GM19395 (cell line): ENCODE results near the gene SHISA6.

ENCODE experiments used
- ATAC-seq: cut with Tn5 transposase; IDR thresholded peaks from one replicate; pipeline ENCODE4 v1.9.1; 2021; ENCODE audit warnings: mild to moderate bottlenecking, moderate library complexity; ENCODE audit not compliant: unreplicated experiment

SHISA6 gene

DNA sequence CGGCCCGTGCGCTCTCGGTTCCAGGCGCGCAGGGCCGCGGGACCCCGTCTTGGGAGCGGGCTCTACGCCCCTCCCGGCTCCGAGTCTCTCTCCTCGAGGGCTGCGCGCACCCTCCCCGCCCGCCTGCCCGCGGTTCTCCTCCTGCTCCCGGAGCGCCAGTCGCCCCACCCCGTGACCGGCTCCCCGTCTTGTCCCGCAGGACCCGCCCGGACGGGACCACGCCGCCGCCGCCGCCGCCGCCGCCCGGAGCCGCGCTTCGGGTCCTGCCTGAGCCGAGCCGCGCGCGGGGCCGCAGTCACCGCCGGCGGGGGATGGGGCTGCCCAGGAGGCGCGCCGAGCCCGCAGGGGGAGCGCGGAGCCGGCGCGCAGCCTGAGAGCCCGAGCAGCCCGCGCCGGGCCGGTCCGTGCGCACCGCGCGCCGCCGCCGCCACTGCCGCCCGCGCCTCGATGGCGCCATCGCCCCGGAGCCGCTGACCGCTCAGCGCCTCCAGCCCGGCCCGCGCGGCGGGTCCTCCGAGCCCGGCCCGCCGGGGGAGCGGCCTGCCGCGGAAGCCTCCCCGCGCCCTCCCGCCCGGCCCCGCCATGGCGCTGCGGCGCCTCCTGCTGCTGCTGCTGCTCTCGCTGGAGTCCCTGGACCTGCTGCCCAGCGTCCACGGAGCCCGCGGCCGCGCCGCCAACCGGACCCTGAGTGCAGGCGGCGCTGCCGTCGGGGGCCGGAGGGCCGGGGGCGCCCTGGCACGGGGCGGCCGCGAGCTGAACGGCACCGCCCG is at the start of gene SHISA6:
Gene SHISA6 (plus strand): TSS at position 373 of the 770 bp plus-strand sequence.
- no peak for ATAC-seq

DNA sequence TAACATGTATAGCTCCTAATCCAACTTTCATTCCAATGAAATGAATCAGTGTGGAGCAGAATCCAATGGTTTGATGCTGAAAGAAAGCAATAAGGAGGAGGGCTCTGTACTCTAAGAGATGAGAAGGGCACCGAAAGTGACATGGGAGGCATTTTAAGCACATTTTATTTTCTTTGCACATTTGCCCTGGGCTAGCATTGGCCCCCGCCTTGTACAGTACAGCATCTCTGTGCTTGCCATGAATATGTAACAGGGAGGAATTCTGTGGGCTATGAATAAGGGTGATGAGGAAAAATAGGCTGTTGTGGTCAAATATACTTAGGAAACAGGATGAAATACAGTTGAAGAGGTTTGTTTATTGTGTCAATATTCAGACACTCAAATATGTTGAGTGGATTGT is 45.2 kb upstream of the SHISA6 start:
- ATAC-seq = no peak

DNA sequence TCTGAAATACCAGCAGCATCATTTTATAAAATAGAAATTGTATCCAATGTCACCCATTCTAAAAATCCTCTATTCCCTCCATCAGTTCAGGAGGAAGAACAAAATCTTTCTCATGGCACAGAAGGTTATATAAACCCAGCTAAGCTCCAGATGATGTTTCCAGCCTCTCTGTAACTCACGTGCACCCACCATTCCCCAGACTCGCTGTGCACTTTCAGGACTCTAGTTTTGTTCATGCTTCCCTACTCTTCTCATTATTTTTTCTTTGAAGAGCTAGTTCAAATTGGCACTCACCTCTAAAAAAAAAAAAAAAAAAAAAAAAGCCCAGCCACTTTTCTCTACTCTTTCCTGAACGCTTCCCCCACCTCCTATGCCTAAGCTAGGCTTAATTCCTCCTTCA is 36.0 kb upstream of the SHISA6 start:
- no peak for ATAC-seq

DNA sequence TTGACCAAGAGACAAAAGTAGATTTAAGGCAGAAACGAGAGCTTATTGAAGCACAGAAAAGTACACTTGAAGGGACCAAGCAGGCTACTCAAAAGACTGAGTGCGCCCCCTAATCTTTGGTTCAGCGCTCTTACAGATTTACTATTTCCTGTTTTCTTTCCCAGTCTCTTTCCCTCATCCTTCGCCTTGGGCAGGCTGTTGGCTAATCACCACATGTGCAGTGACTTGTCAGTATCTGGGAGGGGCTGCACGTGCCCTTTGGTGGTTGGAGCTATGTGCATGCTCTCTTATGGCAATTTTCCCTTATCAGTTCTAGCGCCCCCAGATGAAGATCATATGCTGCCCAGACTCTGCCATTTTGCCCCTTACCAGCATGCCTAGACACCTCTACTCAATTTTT is 35.4 kb upstream of the SHISA6 start:
- ATAC-seq = no peak

DNA sequence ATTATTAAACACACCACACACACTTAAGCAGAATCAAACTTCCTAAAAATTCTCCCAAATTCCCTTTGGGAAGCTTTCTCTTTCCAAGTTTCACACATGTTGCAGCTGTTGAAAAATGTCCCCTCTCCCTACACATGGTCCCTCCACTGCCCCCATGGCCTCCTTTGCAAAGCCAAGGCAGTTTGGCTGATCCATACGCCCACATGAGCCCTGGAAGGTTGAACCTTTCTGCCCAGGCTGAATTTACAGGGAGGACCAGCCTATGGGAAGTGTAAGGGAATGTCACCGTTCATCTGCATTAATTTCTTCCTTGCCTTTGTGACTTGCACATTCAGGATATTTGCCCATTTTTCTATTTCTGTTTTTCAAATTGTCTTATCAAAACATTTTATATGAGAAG is 31.1 kb upstream of the SHISA6 start:
- no peak for ATAC-seq

DNA sequence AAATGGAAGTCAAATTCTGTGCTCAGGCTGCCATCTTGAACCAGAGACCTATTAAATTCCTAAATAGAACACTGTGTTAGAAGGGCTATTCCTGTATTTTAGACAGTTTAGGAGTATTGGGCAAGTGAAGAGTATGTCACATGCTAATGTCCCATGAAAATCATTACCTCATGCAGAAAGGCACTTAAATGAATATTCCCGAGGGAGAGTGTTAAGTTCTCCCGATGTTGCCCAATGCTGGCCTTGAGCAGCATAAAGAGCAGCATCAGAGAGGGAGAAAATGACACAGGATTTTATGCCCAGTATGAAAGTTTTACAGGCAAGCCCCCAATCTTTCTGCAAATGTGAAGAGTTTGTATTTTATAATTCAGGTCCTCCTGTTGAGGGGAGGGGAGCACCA is 28.2 kb upstream of the SHISA6 start:
- no peak for ATAC-seq

DNA sequence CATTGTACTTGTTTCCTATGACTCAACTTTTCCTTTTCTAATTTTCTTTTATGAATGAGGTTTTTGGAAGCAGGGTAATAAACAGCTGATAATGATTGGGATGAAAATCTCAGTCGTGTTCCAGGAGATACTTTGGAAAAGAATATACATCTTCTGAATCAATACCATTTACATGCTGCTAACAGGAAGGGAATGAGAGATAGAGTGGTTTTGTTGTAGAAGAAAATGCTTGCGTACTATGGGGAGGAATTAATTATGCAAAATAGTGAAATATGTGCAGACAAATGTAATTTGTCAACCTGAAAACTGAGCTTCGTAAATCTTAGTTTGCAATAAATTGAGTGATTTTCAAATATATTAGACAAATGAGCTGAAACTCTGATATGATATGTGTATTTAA is 24.0 kb upstream of the SHISA6 start:
- no peak for ATAC-seq

DNA sequence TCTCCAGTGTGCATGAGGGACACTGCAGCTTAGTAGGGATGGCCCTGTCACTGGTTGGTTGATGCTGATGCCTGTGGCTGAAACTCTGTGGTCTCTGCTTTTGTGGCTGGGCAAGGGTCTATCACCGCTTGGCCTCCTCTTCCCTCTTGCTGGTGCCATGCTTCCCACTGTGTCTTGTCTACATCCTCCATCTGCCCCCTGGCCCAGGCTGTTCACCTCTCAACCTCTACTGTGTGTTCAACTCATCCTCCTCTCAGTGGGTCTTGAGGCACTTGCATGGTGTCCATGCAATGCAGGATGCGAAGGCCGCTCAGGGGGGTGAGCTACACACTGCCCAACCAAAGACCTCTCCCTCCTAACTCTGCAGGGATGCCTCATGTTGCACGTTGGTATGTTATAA is 19.8 kb upstream of the SHISA6 start:
- ATAC-seq = no peak

DNA sequence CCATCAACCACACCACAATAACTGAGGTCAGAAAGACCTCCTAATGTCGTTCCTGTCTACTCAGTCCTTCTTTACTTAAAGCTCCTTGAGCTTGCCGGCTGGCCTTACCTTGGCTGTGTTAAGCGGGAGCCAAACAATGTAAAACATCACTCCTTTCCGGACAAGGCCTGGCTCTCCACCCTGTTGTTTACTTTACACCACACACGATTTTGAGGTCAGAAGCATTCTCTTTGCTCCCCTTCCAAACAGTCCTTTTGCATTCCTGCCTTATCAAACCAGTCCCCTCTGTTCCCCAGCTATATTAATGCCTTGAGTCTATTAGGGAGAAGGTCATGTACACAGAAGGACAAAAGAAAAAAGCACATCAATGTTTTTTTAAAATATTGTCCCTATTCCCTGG is 19.3 kb upstream of the SHISA6 start:
- ATAC-seq = no peak

DNA sequence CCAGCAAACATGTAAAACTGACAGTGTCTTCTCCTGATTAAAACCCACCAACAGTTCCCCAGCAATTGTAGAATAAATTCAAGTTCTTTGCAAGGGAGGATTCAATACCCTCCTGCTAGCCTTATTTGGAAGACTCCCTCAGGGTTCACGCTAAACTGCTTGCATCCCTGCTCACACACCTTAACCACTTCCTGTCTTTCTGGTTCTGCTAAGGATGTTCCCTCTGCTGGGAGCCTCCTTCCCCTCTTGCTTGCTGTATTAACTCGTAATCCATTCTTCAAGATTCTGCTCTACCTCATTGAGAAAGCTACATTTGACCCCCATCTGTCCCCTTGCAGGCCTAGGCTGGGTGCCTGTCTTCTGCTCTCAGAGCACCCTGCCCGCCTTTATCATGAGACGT is 2.3 kb upstream of the SHISA6 start:
- no peak for ATAC-seq

DNA sequence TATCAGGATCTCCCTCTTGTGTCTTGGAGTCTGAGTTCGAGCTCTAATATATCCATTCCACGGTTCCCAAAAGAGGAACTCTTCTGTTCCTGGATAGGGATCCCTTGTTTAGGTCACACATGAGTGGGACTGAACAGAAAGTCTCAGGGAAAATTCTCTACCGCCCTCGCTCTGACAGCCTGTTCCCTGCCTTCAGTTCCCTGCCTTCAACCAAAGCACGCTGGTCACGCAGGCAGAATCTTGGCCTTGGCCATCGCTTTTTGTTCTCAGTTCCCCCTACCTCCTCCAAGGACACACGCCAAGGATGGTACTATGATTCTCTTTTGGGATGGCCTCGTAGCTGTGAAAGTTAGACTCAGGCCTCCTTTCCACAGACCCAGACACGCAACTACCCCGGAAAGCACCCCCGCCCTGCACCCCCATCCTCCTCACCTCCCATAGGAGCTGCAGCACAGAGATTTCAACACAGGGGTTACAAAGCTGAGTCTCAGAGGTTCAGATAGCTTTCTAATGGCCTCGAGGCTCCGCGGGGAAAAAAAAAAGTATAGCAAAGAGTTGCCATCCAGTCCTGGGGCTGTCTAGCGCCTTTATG is 1.5 kb upstream of the SHISA6 start:
- ATAC-seq = no peak

DNA sequence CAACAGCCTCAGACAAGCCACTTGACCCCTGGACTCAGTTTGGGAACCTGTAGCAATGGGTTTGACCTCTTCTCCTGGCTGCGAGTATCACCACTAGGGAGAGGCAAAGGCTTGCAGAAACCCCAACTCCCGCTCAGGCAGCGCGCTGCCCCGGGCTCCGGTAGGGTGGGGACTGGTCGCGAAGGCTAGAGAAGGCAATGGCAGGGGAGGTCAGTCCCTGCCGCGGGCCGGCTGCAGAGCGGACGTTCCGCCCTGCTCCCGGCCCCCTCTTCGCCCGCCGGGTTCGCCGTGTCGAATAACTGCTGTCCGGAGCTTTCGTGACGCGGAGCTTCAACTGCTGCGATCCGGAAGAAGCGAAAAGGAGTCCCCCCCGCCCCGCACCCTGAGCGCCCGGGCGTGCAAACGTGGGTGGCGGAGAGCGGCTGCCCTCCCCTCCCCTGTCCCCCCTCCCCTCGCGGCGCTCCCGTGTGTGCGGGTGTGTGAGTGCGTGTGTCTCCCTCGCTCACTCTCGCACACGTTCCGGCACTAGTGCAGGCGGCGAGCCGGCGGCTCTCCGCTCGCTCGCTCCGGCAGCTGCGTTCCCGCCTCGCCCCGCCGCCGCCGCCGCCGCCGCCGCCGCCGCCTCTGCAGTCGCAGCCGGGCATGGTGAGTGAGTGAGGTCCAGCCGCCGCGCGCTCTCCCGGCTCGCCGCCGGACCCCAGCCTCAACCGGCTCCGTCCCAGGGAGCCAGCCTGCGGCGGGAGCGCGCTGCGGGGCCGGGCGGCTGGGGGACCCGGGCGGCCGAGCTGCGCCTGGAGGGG is 772 bp upstream of the SHISA6 start:
- no peak for ATAC-seq

DNA sequence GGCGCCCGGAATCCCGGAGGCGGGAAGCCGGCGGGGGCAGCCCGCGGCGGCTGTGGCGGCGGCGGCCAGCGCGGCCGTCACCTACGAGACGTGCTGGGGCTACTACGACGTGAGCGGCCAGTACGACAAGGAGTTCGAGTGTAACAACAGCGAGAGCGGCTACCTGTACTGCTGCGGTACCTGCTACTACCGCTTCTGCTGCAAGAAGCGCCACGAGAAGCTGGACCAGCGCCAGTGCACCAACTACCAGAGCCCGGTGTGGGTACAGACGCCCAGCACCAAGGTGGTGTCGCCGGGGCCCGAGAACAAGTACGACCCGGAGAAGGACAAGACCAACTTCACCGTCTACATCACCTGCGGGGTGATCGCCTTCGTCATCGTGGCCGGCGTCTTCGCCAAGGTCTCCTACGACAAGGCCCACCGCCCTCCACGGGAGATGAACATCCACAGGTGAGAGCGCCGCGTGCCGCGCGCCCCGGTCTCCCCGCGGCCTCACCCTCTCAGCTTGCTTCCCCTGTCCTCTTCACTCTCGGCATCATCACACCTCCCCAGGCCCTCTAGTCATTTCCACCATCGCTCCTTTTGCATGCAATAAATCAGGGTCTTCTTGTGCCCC is 706 bp downstream of the SHISA6 start:
- no peak for ATAC-seq

DNA sequence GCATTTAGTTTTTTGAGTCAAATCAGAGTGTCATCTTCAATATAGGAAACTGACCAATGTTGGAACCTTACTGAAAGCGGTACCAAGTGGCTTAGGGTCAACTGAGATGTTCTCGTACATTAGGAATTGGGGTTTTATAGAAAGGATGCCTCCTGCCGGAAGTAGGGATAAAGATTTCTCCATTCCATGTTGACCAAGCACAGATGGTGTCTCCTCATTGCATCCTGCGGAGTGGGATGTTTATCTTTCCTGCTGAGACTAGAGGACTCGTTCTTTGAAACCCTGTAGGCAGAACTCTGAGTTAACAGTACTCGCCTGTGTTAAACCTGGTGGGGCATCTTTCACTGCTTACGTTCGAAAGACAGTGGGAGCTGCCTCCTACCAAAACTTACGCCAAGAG is 1.4 kb downstream of the SHISA6 start:
- ATAC-seq = no peak

DNA sequence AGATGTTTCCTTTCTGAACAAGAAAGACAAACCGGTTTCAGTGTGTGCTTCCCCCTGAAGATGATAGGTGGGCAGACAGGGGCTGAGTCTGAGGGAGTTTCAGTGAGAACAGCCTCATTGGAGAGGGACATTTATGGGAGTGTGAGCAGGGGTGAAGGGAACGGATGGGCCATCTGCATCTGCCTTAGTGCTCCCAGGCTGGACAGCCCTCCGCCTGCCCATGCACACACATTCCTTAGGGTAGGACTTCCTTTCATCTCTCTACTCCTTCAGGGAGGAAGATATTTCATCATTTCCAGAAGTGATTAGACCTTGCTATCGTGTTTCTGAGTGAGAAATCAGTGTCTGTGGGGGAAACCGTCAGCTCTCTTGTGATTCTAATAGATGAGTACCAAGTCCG is 3.8 kb downstream of the SHISA6 start:
- no peak for ATAC-seq

DNA sequence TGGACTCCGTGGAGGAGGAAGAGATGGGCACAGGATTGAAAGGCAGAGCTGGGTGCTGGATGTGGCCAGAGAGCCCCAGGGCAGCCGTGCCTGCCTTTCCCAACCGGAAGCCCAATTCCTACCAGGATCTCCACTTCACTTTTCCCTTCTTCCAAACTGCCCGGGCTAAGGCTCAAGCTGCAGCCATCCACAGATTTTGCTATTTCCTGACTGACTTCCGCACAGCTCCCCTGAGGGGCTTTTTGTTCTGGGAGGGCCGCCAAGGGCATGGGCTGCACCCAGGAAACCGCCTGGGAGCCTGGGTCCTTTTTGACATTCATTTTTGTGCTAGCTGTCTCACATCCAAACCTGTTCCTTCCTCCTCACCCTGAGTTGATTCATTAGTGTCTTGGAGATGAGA is 4.2 kb downstream of the SHISA6 start:
- no peak for ATAC-seq

DNA sequence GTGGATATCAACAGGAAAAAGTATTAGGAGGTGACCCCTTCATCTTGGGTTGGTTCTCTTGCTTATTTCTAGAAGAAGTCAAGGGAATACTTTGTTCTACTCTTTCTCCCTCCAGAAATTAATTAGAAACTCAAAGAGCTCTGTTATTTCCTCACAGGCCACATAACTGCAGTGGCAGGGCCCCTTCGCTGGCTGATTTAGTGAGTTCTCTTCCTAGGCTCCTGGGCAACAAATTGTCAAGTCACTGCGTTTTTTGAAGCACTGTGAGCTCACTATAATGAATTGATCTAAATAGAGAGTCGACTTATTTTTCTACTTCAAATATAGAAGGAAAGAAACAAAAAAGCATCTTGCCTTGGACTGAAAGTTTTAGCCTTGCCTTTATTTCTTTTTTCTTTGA is 4.8 kb downstream of the SHISA6 start:
- no peak for ATAC-seq

DNA sequence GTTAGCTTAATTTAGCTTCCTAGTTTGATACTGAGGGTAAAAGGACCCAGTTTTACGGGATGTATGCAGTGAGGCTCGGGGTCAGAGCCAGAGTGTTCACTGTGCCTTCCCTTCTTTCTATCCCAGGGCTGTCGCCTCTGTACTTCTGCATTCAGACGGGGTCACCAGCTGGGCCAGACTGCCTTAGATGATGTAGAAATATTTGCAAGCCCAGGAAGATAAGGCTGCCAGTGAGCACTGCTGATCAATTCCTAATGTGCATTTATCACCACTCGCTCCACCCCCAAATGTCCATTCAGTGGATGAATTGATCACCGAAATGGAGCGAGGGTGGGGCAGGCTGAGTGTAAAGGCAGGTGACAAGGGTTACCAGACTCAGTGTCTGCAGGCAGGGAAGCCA is 9.1 kb downstream of the SHISA6 start:
- ATAC-seq = no peak

DNA sequence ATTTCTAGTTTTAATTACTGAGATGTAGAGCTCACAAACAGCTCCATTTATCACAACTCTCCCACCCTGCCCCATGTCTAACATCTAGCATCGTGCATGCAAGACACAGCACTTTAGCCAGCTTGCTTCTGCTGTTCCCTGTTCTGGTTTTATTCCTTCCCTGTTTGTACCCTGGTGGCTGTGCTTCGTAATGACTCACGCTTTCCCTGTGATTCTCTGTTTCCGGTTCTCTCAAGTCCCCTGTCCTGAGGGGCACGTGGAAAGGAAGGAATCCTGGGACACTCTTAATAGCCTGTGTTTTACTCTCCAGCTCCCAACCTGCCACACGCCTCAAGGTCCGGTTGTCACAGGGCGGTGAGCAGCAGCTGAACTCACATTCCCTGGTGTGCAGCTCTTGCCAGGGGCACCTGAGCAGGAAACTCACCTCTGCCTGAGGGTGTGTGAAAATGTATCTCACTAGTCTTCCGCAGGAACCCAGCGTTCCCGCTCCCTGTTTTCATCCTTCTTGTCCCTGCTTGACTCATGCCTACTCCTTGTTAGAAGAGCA is 10.6 kb downstream of the SHISA6 start:
- no peak for ATAC-seq

DNA sequence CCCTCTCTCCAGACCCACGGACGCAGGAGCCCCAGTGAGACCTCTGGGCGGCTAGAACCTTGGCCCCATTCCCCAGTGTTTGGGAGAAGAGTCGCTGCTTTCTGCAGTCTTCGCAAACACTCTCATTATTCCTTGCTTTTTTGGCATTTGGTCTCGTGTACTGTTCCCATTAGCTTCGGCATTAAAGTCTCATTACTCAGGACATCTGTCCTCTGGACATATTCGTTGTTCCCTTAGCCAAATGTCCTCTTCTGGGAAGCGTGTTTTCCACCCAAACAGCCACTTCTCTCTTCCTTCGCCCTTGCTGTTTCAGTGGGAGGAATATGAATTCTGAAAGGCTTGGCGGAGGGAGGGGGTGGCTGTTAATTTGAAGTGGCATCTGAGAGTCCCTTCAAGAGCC is 11.1 kb downstream of the SHISA6 start:
- ATAC-seq = no peak

DNA sequence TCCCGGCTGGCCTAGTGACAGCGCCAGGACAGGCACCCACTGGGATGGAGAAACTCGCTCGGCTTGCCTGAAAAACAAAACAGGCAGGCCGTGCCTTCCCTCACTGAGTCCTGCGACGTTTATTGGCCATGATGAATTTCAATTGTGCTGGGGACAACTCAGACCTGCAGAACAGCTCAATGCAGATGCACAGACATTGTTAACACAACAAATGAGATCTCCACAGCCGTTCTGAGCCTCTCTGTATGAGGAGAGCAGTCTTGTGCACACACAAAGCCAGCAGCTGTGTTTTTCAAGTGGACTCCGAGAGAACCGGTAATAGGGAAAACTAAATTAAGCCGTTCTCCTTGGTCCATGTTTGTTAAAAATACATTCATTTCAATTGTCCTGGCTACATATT is 15.9 kb downstream of the SHISA6 start:
- no peak for ATAC-seq
